Endothelial cell of umbilical vein (primary cell): ENCODE results near the gene KANK2. TPM values are rescaled to one million over a fixed set of nuclear protein-coding genes. Genes with fewer than 3 reads are reported as not detected.

Experiments
- BruUV-seq: library from RNA; stranded (reverse); fragments of 400-500 nt; replicated peaks from 2 replicates; lab custom pipeline; 2021; lab: Mats Ljungman, UMichigan
- CTCF ChIA-PET: fragments of 300-600, 350-600 bp; sonication (Branson Sonifier 250); formaldehyde crosslinking; loops from one replicate; lab custom pipeline; 2021; ENCODE audit warnings: antibody characterized with exemption, inconsistent platforms; lab: Charles Lee
- POLR2A ChIA-PET: fragments of 300-600, 350-600 bp; sonication (Branson Sonifier 250); formaldehyde crosslinking; loops from one replicate; lab custom pipeline; 2021; ENCODE audit warnings: antibody characterized with exemption, inconsistent platforms; lab: Charles Lee
- DNase-seq: peaks from one replicate; pipeline ENCODE4 v3.0.0-alpha.2; 2011; ENCODE audit warnings: low read depth, low spot score
- FAIRE-seq: peaks from 2 replicates; lab custom pipeline; 2011; peaks lifted over from hg19 to GRCh38; lab: Jason Lieb, UNC
- H2AFZ ChIP-seq: 2 replicates; pipeline ENCODE4 v1.6.0; 2012; ENCODE audit warnings: low read depth, low read length, control low read depth, inconsistent platforms
- H3K27ac ChIP-seq: 2 replicates; pipeline ENCODE4 v1.5.1; 2011; ENCODE audit warnings: low read depth, mild to moderate bottlenecking, control low read depth, low read length, moderate library complexity; ENCODE audit not compliant: insufficient read depth
- H3K27me3 ChIP-seq, 2 experiments: 2 replicates each; pipeline versions ENCODE4 v1.6.0 to v1.6.1; 2011; ENCODE audit warnings: low read length in 2 of 2, mixed read lengths in 1 of 2; ENCODE audit not compliant: control insufficient read depth in 2 of 2, insufficient read depth in 2 of 2
- H3K36me3 ChIP-seq, 2 experiments: 2 replicates in 1 of 2; 3 replicates in 1 of 2; pipeline ENCODE4 v1.5.1; 2011; ENCODE audit warnings: low read length in 2 of 2, mild to moderate bottlenecking in 1 of 2, moderate library complexity in 1 of 2; ENCODE audit not compliant: control insufficient read depth in 2 of 2, insufficient read depth in 2 of 2; ENCODE audit errors: extremely low read depth in 1 of 2
- H3K4me1 ChIP-seq: 3 replicates; pipeline ENCODE4 v1.5.1; 2011; ENCODE audit warnings: mild to moderate bottlenecking, low read length; ENCODE audit not compliant: control insufficient read depth, insufficient read depth; ENCODE audit errors: extremely low read depth
- H3K4me2 ChIP-seq: 2 replicates; pipeline ENCODE4 v1.6.1; 2011; ENCODE audit warnings: low read length, control low read depth, mixed read lengths; ENCODE audit not compliant: insufficient read depth
- H3K4me3 ChIP-seq, 3 experiments: fragments of 200-600 bp in 1 of 3; sonication (generic), shearing (Covaris generic) in 1 of 3; replicated peaks in 1 of 3; 2 replicates each; pipeline ENCODE4 v1.5.1; 2011 to 2016; ENCODE audit warnings: control low read depth in 3 of 3, low read length in 3 of 3, mild to moderate bottlenecking in 2 of 3, inconsistent platforms in 1 of 3, low read depth in 1 of 3, moderate library complexity in 1 of 3; ENCODE audit not compliant: insufficient read depth in 1 of 3
- H3K79me2 ChIP-seq: 2 replicates; pipeline ENCODE4 v1.6.0; 2012; ENCODE audit warnings: low read length, inconsistent platforms; ENCODE audit not compliant: control insufficient read depth, insufficient read depth
- H3K9ac ChIP-seq: replicated peaks from 2 replicates; pipeline ENCODE3; 2011; ENCODE audit warnings: low read length, control low read depth; ENCODE audit not compliant: insufficient read depth; ENCODE audit errors: extremely low read depth
- H3K9me1 ChIP-seq: replicated peaks from 3 replicates; pipeline ENCODE4 v1.6.0; 2011; ENCODE audit warnings: mild to moderate bottlenecking, low read length; ENCODE audit not compliant: control insufficient read depth, insufficient read depth; ENCODE audit errors: extremely low read depth
- H3K9me3 ChIP-seq: replicated peaks from 2 replicates; pipeline ENCODE4 v1.5.1; 2012; ENCODE audit warnings: low read length, inconsistent platforms; ENCODE audit not compliant: control insufficient read depth, insufficient read depth
- H4K20me1 ChIP-seq: replicated peaks from 2 replicates; pipeline ENCODE3; 2011; ENCODE audit warnings: mild to moderate bottlenecking, low read length; ENCODE audit not compliant: control insufficient read depth, insufficient read depth; ENCODE audit errors: extremely low read depth
- CTCF ChIP-seq, 2 donors: IDR thresholded peaks; 1 replicate in 1 of 2; 2 replicates in 1 of 2; pipeline ENCODE4 v1.5.1; 2011; ENCODE audit warnings: low read length in 2 of 2, mild to moderate bottlenecking in 2 of 2, moderate library complexity in 2 of 2, control low read depth in 1 of 2, inconsistent platforms in 1 of 2, low read depth in 1 of 2; ENCODE audit not compliant: insufficient read depth in 1 of 2; ENCODE audit errors: extremely low read depth in 1 of 2
- EZH2 ChIP-seq: IDR thresholded peaks from 2 replicates; pipeline ENCODE4 v1.6.1; 2012; ENCODE audit warnings: borderline replicate concordance, low read depth, mild to moderate bottlenecking, moderate library complexity, low read length, inconsistent platforms; ENCODE audit not compliant: severe bottlenecking
- FOS ChIP-seq: IDR thresholded peaks from 2 replicates; pipeline ENCODE4 v1.6.1; 2011; ENCODE audit warnings: mild to moderate bottlenecking, low read length, moderate library complexity, borderline replicate concordance; ENCODE audit not compliant: insufficient read depth
- GATA2 ChIP-seq: IDR thresholded peaks from 2 replicates; pipeline ENCODE4 v1.7.0; 2011; ENCODE audit warnings: low read depth, mild to moderate bottlenecking, moderate library complexity, mixed read lengths, low read length; ENCODE audit not compliant: insufficient read length, insufficient read depth
- JUN ChIP-seq: IDR thresholded peaks from 2 replicates; pipeline ENCODE4 v1.6.1; 2011; ENCODE audit warnings: borderline replicate concordance, low read depth; ENCODE audit not compliant: insufficient read length, insufficient read depth
- MAX ChIP-seq: IDR thresholded peaks from 2 replicates; pipeline ENCODE4 v1.6.1; 2011; ENCODE audit not compliant: insufficient read depth, insufficient read length
- MYC ChIP-seq: IDR thresholded peaks from one replicate; pipeline ENCODE4 v1.6.1; 2011; ENCODE audit warnings: mild to moderate bottlenecking, low read depth, low read length
- POLR2A ChIP-seq: IDR thresholded peaks from 2 replicates; pipeline ENCODE4 v1.6.1; 2012; ENCODE audit warnings: low read depth, mild to moderate bottlenecking, control low read depth, low read length
- POLR2AphosphoS5 ChIP-seq: IDR thresholded peaks from 2 replicates; pipeline ENCODE4 v1.6.1; 2012; ENCODE audit warnings: low read depth, mild to moderate bottlenecking, control low read depth, low read length, moderate library complexity; ENCODE audit not compliant: insufficient read depth
- dilution Hi-C: fragments of 300-500 bp; cut with MboI; formaldehyde crosslinking; loops from one replicate; pipeline ENCODE4 v1.15.0; 2019; ENCODE audit warnings: low sequenced_read_pairs; ENCODE audit not compliant: extremely low pct_ligation_motif_present
- intact Hi-C: fragments of 100-400 bp; cut with micrococcal nuclease; formaldehyde crosslinking; loops from one replicate; pipeline ENCODE4 v1.10.0; 2022
- polyA plus RNA-seq, 4 experiments: library from polyadenylated mRNA; depleted of rRNA in 3 of 4; stranded (reverse) in 3 of 4; unstranded in 1 of 4; fragments of >200 nt; gene quantifications; 2 replicates each; pipeline versions ENCODE4 v1.2.1 to v1.2.3, GENCODE V29; 2011 to 2012; ENCODE audit warnings: missing spikeins in 1 of 4
- total RNA-seq: library from RNA; stranded (reverse); gene quantifications from 2 replicates; pipeline ENCODE4 v1.2.3, GENCODE V29; 2021

Gene KANK2
- total and polyA plus RNA-seq, 2 donors (not counting 3 experiments of a cell fraction or from before 2014, with no cell fraction given), result 41.7 to 77.9 TPM

- Histone ChIP-seq H3K4me3 (no peak overlapping the region), H3K4me2 (no peak overlapping the region), H3K9me1 (no peaks in the 10 kb centered on the region), H3K79me2 (no peaks in the 10 kb centered on the region), H4K20me1 (no peaks in the 10 kb centered on the region), H3K4me1 (peaks cover 5% of the 10 kb centered on the region), H3K9me3 (no peaks in the 10 kb centered on the region), H3K27ac (no peak overlapping the region), H3K9ac (no peak overlapping the region), H2AFZ (no peak overlapping the region), H3K27me3 (no peaks in the 10 kb centered on the region), H3K36me3 (peaks cover 0 to 36% of the 10 kb centered on the region in 2 experiments)
- DNase-seq, result no peak
- intact Hi-C loops (no loop called here), dilution Hi-C loops (no loop called here)
- no peak for TF ChIP-seq MYC
- no peak for TF ChIP-seq POLR2AphosphoS5
- TF ChIP-seq MAX, result no peak
- no peak for TF ChIP-seq POLR2A
- TF ChIP-seq JUN, result no peak
- no peak for TF ChIP-seq FOS
- no peak for TF ChIP-seq CTCF (IDR thresholded peaks at IDR 0.05; ENCODE audit: extremely low read depth in 1 of 2, insufficient read depth in 1 of 2, low read depth in 1 of 2, low read length in 2 of 2)
- no peak for TF ChIP-seq EZH2
- no peak for TF ChIP-seq GATA2
- ChIA-PET POLR2A (interaction anchor here (0.7 kb wide), 1 partner anchor 110 kb away, joined by 3 read pairs; no protein-coding TSS in a partner anchor), CTCF (interaction anchor here (0.7 to 7.6 kb wide), 5 partner anchors 37 to 269 kb away, joined by 3 to 116 read pairs (median 3); no protein-coding TSS in a partner anchor)
- no peak for FAIRE-seq
- BruUV-seq, result no TSS peak
Measured at GRCh38 chr19:11205939-11206570, 8.7 kb upstream of the KANK2 start.
